H1 (cell line): ENCODE results near the gene ILF2. TPM values are rescaled to one million over a fixed set of nuclear protein-coding genes. Genes with fewer than 3 reads are reported as not detected.

ENCODE experiments used
- BRCA1 ChIP-seq: IDR thresholded peaks from 2 replicates; pipeline ENCODE4 v1.6.1; 2012; ENCODE audit warnings: low read depth, low read length, improper control_type of control experiment
- GTF2F1 ChIP-seq: IDR thresholded peaks from 2 replicates; pipeline ENCODE4 v1.6.1; 2012; ENCODE audit warnings: low read depth, low read length, improper control_type of control experiment, borderline replicate concordance
- RFX5 ChIP-seq: IDR thresholded peaks from 2 replicates; pipeline ENCODE4 v1.6.1; 2011; ENCODE audit warnings: low read depth, low read length, improper control_type of control experiment, borderline replicate concordance
- SP4 ChIP-seq: IDR thresholded peaks from 2 replicates; pipeline ENCODE4 v1.6.1; 2012; ENCODE audit warnings: low read length, inconsistent platforms
- polyA plus RNA-seq, 7 experiments: library from polyadenylated mRNA; depleted of rRNA in 3 of 7; stranded (reverse) in 5 of 7; unstranded in 2 of 7; fragments of >200 nt in 5 of 7; fragments of 200-250 nt in 2 of 7; gene quantifications; 1 replicate in 5 of 7; 2 replicates in 1 of 7; 4 replicates in 1 of 7; pipeline versions ENCODE4 v1.2.1 to v1.2.3, GENCODE V29; 2011 to 2013; ENCODE audit warnings: missing spikeins in 2 of 7, mixed read lengths in 2 of 7
- total RNA-seq: library from RNA; stranded (reverse); fragmentation: NEBNext Ultra II Directional; extraction: Animal tissue kit (Norgen Biotek cat#: 25700); gene quantifications from 2 replicates; pipeline ENCODE4 v1.2.1, GENCODE V29; 2021

ILF2 gene
- total and polyA plus RNA-seq, 2 of the 8 experiments (the other 6 are each of a cell fraction or from before 2014, with no cell fraction given) = 389 to 474 TPM

DNA sequence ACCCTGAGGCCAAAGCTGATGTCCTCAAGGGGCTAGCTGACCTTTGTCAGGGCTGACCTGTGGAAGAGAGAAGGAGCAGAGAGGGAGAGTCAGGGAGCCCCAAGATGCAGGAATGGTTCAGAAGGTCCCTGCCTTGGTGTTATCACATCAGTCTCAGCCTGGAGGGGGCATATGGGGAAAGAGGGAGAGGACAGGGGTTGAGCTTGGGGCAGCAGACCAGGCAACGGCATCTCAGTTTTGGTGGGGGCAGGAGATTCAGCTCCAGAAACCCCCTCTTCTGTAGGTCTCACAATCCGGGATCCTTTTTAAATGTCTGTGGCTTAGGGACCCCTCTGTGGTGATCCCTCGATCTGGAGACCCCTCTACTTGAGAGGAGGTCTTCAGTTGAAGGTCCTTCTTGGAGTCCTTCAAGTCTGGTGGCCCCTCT lies 44.3 kb downstream of the ILF2 start (continued):
- no peak for TF ChIP-seq RFX5
- no peak for TF ChIP-seq BRCA1
- no peak for TF ChIP-seq SP4
- no peak for TF ChIP-seq GTF2F1
